Gastrocnemius medialis (tissue), 4 donors: ENCODE measurements around the gene CXCL3. TPM values are rescaled to one million over a fixed set of nuclear protein-coding genes. Genes with fewer than 3 reads are reported as not detected.

ENCODE experiments used
- ATAC-seq, 2 donors: fragments of 150-250 bp; one replicate each; pipeline ENCODE4 v1.9.1; 2016
- DNase-seq, 2 donors: peaks; one replicate each; pipeline ENCODE4 v3.0.0-alpha.2; 2019
- H3K27ac ChIP-seq, 4 donors: fragments of 200-600 bp; sonication (generic); 1 replicate in 1 of 4; 2 replicates in 3 of 4; pipeline ENCODE4 v1.5.1; 2016 to 2018; ENCODE audit warnings: mild to moderate bottlenecking in 2 of 4, moderate library complexity in 1 of 4
- H3K27me3 ChIP-seq, 3 donors: fragments of 200-600 bp; sonication (generic) in 2 of 3; 1 replicate in 1 of 3; 2 replicates in 2 of 3; pipeline versions ENCODE4 v1.5.1 to v1.6.0; 2016 to 2019; ENCODE audit warnings: mild to moderate bottlenecking in 1 of 3, moderate library complexity in 1 of 3
- H3K36me3 ChIP-seq, 2 donors: fragments of 200-600 bp; sonication (generic) in 1 of 2; one replicate each; pipeline ENCODE4 v1.5.1; 2017 to 2018
- H3K4me1 ChIP-seq, 2 donors: fragments of 200-600 bp; sonication (generic) in 1 of 2; one replicate each; pipeline ENCODE4 v1.5.1; 2016 to 2017; ENCODE audit warnings: mild to moderate bottlenecking in 2 of 2
- H3K4me3 ChIP-seq, 4 donors: fragments of 200-600 bp; sonication (generic) in 3 of 4; 1 replicate in 1 of 4; 2 replicates in 3 of 4; pipeline ENCODE4 v1.5.1; 2016 to 2019; ENCODE audit warnings: mild to moderate bottlenecking in 2 of 4
- H3K9me3 ChIP-seq, 3 donors: fragments of 200-600 bp; sonication (generic) in 2 of 3; 1 replicate in 1 of 3; 2 replicates in 2 of 3; pipeline ENCODE4 v1.5.1; 2016 to 2019
- POLR2A ChIP-seq, 2 donors: fragments of 450-650 bp; IDR thresholded peaks; one replicate each; pipeline ENCODE4 v1.6.1; 2017; ENCODE audit warnings: antibody characterized with exemption in 2 of 2, mild to moderate bottlenecking in 2 of 2, moderate library complexity in 2 of 2
- in situ Hi-C, 4 donors: fragments of 200-750 bp; cut with MboI; loops; one replicate each; pipeline versions ENCODE4 v1.15.0 to v1.8.0; 2017; ENCODE audit warnings: low sequenced_read_pairs in 4 of 4
- intact Hi-C: fragments of 100-400 bp; cut with DNase I; formaldehyde crosslinking; loops from one replicate; pipeline ENCODE4 v1.15.1; 2023; ENCODE audit warnings: low total_unique reads
- total RNA-seq, 4 donors: library from RNA; depleted of rRNA; stranded (reverse); fragments of >200 nt; gene quantifications; one replicate each; pipeline versions ENCODE4 v1.1.0 to v1.2.3, GENCODE V29; 2016
- TF ChIP-seq, protein P1 (sequence below), 5 experiments: fragments of 450-650 bp in 3 of 5; fragments of 200-600 bp in 2 of 5; sonication (generic) in 2 of 5; IDR thresholded peaks in 4 of 5; conservative IDR thresholded peaks in 1 of 5; 1 replicate in 4 of 5; 2 replicates in 1 of 5; pipeline ENCODE4 v1.5.1; 2016 to 2019; ENCODE audit warnings: antibody characterized with exemption in 5 of 5, mild to moderate bottlenecking in 3 of 5, moderate library complexity in 3 of 5

The CXCL3 gene
- total RNA-seq, 4 donors from 2014 or later, result 0.84 TPM; not detected in 3

DNA sequence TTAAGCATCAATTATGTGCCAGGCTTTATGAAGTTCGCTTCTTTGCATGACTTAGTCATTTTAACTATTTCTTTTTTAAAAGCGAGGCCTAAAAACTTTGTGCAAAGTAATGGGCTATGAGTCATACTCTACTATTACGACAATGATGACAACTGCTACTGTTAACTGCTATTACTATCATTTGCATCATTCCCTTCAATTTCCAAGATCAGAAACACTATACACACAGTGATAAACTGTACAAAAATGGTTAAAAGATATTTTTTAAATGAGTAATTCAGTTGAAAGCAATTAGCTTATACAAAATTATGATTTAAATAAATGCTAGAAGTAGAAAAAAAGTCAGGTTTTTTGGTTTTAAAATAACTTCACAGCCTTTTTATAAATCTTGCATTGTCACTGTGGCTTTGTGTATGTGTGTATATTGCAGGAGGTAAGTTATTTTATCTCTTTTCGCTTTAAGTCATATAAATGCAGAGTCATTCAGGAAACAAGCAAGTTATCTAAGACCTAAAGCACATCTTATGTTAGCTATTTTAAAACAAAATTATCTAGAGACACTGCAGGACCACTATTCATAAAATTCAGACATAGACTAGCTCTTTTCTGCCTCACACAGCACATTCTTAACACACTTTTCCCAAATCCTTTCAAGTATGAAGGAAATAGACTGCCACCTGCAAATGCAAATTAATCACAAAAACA lies 18.5 kb upstream of the CXCL3 start:
- H3K36me3 ChIP-seq, result no peaks in the 10 kb centered on the region
- no peak for TF ChIP-seq POLR2A (IDR thresholded peaks at IDR 0.05)
- TF ChIP-seq, protein P1, sequence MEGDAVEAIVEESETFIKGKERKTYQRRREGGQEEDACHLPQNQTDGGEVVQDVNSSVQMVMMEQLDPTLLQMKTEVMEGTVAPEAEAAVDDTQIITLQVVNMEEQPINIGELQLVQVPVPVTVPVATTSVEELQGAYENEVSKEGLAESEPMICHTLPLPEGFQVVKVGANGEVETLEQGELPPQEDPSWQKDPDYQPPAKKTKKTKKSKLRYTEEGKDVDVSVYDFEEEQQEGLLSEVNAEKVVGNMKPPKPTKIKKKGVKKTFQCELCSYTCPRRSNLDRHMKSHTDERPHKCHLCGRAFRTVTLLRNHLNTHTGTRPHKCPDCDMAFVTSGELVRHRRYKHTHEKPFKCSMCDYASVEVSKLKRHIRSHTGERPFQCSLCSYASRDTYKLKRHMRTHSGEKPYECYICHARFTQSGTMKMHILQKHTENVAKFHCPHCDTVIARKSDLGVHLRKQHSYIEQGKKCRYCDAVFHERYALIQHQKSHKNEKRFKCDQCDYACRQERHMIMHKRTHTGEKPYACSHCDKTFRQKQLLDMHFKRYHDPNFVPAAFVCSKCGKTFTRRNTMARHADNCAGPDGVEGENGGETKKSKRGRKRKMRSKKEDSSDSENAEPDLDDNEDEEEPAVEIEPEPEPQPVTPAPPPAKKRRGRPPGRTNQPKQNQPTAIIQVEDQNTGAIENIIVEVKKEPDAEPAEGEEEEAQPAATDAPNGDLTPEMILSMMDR (IDR thresholded peaks at IDR 0.05 in 4 of 5, conservative IDR thresholded peaks at IDR 0.05 in 1 of 5), result no peak
- H3K4me3 ChIP-seq, result no peak overlapping the region
- DNase-seq (no peak), ATAC-seq (no peak)
- no peak overlapping the region for H3K27ac ChIP-seq
- intact Hi-C loops, result no loop called here
- no peaks in the 10 kb centered on the region for H3K9me3 ChIP-seq
- no peaks in the 10 kb centered on the region for H3K27me3 ChIP-seq
- in situ Hi-C loops, result no loop called here
- H3K4me1 ChIP-seq, result no peaks in the 10 kb centered on the region

DNA sequence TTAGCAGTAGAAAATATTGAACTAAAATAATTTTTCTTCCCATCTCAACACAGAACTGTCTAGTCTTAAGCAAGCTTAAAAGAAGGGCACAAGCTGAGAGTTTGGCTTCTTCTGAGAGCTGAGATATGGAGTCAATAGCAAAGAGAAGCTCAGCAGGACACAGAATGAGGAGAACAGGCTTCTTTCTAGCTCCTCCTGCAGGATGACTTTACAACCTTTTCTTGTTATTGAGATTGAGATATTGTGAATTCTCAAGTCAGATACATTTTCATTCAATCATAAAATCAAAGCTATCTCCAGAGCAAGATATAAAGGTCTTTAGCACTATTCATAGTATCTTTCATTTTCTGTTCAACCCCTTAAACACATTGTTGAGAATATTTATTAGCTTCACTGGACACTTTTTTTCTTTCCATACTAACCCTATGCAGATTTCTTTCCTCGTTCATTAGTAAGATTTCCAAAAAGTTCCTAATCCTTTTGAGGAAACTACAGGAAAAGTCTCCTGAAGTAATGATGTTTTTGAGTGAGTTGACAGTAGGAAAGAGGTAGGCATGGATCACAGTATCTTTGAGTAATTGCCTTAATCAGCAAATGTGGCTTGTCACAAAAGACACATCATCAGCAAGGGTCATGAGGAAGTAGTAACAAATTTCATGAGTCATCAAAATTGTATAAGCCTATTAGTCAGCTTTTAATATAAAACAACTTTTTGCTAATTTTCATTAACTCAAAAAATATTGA lies 17.8 kb upstream of the CXCL3 start:
- Histone ChIP-seq H3K27ac (no peak overlapping the region), H3K27me3 (no peaks in the 10 kb centered on the region), H3K9me3 (no peaks in the 10 kb centered on the region), H3K36me3 (no peaks in the 10 kb centered on the region), H3K4me1 (no peaks in the 10 kb centered on the region), H3K4me3 (no peak overlapping the region)
- ATAC-seq (no peak), DNase-seq (no peak)
- TF ChIP-seq POLR2A (IDR thresholded peaks at IDR 0.05), result no peak
- TF ChIP-seq, protein P1 (IDR thresholded peaks at IDR 0.05 in 4 of 5, conservative IDR thresholded peaks at IDR 0.05 in 1 of 5), result no peak
- in situ Hi-C loops, result no loop called here
- intact Hi-C loops, result no loop called here

DNA sequence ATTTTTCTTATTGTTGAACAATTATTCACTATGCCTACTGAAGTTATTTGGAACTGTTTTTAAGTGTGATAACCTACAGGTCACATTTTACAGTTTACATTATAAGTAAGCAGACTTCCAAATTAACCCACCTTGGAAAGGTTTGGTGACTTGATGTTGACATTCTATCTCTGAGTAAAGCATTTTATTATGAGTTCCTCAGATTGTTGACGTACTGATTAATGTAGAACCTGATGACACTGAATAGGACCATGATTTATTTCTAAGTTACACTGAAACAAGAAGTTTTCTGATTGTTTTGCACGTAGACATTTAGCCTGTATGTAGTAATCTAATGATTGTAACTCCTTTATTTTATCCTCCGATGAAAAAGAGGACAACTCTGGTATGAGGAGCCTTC lies 17.0 kb upstream of the CXCL3 start:
- no peaks in the 10 kb centered on the region for H3K4me1 ChIP-seq
- H3K36me3 ChIP-seq, result no peaks in the 10 kb centered on the region
- no peak overlapping the region for H3K4me3 ChIP-seq
- DNase-seq (no peak), ATAC-seq (no peak)
- intact Hi-C loops, result no loop called here
- TF ChIP-seq, protein P1 (IDR thresholded peaks at IDR 0.05 in 4 of 5, conservative IDR thresholded peaks at IDR 0.05 in 1 of 5), result no peak
- H3K27me3 ChIP-seq, result no peaks in the 10 kb centered on the region
- in situ Hi-C loops, result no loop called here
- H3K27ac ChIP-seq, result no peak overlapping the region
- no peaks in the 10 kb centered on the region for H3K9me3 ChIP-seq

DNA sequence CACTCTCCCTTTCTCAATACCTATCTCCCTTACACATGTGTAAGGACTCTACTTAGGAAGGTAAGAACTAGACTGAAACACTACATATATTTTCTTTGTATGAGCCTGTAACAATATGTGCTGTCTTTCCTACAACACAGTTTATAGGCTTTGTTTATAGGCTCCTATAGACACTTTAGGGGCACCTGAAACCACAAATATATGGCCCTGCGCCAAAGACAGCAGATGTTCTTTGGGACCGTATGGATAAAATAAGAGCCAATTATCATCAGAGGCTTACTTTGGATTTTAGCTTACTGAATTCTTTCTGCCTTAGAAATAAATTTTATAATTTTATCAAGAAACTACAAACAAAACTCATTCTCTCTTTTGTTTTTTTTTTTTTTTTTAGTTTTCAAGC lies 16.6 kb upstream of the CXCL3 start:
- intact Hi-C loops, result no loop called here
- DNase-seq, result no peak

More for the DNA sequence above, 16.6 kb upstream of the CXCL3 start:
- in situ Hi-C loops, result no loop called here
- no peaks in the 10 kb centered on the region for H3K4me1 ChIP-seq
- H3K27me3 ChIP-seq, result no peaks in the 10 kb centered on the region
- H3K4me3 ChIP-seq, result no peak overlapping the region
- ATAC-seq, result no peak
- no peak overlapping the region for H3K27ac ChIP-seq
- no peaks in the 10 kb centered on the region for H3K36me3 ChIP-seq
- no peaks in the 10 kb centered on the region for H3K9me3 ChIP-seq
- TF ChIP-seq, protein P1 (IDR thresholded peaks at IDR 0.05 in 4 of 5, conservative IDR thresholded peaks at IDR 0.05 in 1 of 5), result no peak
- no peak for TF ChIP-seq POLR2A (IDR thresholded peaks at IDR 0.05)
